Regular cardiac myocyte (primary cell): Measurements from ENCODE around the gene PRDM2. TPM values are rescaled to one million over a fixed set of nuclear protein-coding genes. Genes with fewer than 3 reads are reported as not detected.

Experiments used
- total RNA-seq: library from RNA; depleted of rRNA; stranded (reverse); fragments of >200 nt; gene quantifications from 2 replicates; pipeline ENCODE4 v1.2.3, GENCODE V29; 2014

The PRDM2 gene, protein sequence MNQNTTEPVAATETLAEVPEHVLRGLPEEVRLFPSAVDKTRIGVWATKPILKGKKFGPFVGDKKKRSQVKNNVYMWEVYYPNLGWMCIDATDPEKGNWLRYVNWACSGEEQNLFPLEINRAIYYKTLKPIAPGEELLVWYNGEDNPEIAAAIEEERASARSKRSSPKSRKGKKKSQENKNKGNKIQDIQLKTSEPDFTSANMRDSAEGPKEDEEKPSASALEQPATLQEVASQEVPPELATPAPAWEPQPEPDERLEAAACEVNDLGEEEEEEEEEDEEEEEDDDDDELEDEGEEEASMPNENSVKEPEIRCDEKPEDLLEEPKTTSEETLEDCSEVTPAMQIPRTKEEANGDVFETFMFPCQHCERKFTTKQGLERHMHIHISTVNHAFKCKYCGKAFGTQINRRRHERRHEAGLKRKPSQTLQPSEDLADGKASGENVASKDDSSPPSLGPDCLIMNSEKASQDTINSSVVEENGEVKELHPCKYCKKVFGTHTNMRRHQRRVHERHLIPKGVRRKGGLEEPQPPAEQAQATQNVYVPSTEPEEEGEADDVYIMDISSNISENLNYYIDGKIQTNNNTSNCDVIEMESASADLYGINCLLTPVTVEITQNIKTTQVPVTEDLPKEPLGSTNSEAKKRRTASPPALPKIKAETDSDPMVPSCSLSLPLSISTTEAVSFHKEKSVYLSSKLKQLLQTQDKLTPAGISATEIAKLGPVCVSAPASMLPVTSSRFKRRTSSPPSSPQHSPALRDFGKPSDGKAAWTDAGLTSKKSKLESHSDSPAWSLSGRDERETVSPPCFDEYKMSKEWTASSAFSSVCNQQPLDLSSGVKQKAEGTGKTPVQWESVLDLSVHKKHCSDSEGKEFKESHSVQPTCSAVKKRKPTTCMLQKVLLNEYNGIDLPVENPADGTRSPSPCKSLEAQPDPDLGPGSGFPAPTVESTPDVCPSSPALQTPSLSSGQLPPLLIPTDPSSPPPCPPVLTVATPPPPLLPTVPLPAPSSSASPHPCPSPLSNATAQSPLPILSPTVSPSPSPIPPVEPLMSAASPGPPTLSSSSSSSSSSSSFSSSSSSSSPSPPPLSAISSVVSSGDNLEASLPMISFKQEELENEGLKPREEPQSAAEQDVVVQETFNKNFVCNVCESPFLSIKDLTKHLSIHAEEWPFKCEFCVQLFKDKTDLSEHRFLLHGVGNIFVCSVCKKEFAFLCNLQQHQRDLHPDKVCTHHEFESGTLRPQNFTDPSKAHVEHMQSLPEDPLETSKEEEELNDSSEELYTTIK (N-terminal part only)
- 4.5 and 5.4 TPM in 2 replicates for total RNA-seq

GRCh38 chr1:13699936-13700520, at the start of gene PRDM2:
TSS of gene PRDM2 (plus strand) at chr1:13700188. CDS start at chr1:13715606, 15,418 bp downstream.

Other genes with a start within 250 kb of the PRDM2 start
- gene LRRC38, start 186.2 kb upstream of the PRDM2 start, total RNA-seq = 0.28 and 0.77 TPM in 2 replicates
- 0.77 and 1.1 TPM in 2 replicates for gene PDPN, start 116.4 kb upstream of the PRDM2 start, total RNA-seq